Activated T-helper 9 cell treated with anti-CD3 and anti-CD28 coated beads, Interleukin-2, amount 50 U/mL, for 16 hours (primary cell): ENCODE measurements around the gene MAPRE2.

Source experiments
- DNase-seq: peaks from one replicate; pipeline ENCODE4 v3.0.0-alpha.2; 2020; ENCODE audit warnings: low read depth

Gene MAPRE2

GRCh38 chr18:35062408-35062807 is 21.2 kb downstream of the MAPRE2 start:
- no peak for DNase-seq

DNA sequence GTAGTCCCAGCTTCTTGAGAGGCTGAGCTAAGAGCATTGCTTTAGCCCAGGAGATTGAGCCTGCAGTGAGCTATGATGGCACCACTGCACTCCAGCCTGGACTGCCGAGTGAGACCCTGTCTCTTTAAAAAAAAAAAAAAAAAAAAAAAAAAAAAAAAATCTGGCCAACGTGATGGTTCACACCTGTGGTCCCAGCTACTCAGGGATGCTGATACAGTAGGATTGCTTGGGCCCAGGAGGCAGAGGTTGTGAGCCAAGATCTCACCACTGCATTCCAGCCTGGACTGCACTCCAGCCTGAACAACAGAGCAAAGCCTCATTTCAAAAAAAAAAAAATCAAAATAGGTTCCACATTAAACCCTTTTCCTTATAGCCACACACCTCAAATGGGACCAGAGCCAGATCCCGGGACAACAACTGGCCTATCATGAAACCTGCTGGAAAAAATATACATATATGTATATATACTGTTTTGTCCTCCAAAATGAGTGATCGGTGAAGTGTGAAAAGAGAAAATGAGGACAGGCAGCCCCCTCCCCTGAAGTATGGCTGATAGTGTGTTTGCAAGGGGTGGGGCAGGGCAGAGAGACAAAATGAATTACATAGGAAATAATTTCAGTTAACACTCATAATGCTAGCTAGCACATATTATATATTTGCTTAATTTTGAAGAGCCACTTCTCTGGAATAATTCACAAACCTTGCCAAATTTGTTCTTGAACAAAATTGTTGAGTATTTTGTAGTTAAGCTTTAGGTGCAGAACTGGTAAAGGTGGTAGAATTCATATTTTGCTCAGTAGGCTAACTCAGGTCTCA is 22.9 kb downstream of the MAPRE2 start:
- no peak for DNase-seq

- DNase-seq, result no peak
These were observed 26.2 kb downstream of the MAPRE2 start for GRCh38 chr18:35067454-35067853.

DNA sequence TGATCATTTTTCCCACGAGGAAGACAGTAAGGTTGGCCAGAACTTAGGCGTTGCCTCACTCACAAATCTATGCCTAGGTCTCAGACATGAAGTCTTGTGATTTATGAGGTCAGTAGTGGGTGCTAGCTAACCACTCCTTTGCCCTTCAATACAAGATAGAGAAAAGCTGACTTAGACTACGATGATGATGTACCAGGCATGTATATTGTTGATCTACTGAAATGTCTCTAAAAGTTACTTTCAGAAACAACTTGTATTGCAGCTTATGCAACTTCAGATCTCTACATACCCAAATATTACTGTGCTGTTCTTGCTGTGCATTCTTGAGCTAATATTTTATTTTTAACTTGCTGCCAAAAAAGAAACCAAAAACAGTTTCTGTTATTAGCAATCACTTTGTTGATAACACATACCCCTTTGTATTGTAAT is 30.6 kb downstream of the MAPRE2 start:
- no peak for DNase-seq

DNA sequence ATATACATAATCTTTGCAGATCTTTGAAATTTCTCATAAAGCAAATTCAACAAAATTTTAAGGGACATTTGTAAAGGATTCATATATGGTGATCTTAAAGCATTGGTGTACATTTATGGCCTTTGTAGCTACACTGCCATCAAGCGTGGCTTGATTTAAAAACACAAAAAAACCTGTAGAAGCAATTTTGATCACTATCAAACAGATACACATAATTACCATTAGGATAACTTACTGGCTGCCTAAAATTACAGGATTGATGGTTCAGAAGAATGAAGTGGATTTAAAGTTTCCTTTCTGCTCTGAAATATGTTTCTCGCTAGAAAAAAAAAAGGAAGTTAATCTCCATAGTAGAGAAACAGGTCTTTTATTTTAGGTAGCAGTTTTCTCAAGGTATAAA is 31.4 kb downstream of the MAPRE2 start:
- no peak for DNase-seq

DNA sequence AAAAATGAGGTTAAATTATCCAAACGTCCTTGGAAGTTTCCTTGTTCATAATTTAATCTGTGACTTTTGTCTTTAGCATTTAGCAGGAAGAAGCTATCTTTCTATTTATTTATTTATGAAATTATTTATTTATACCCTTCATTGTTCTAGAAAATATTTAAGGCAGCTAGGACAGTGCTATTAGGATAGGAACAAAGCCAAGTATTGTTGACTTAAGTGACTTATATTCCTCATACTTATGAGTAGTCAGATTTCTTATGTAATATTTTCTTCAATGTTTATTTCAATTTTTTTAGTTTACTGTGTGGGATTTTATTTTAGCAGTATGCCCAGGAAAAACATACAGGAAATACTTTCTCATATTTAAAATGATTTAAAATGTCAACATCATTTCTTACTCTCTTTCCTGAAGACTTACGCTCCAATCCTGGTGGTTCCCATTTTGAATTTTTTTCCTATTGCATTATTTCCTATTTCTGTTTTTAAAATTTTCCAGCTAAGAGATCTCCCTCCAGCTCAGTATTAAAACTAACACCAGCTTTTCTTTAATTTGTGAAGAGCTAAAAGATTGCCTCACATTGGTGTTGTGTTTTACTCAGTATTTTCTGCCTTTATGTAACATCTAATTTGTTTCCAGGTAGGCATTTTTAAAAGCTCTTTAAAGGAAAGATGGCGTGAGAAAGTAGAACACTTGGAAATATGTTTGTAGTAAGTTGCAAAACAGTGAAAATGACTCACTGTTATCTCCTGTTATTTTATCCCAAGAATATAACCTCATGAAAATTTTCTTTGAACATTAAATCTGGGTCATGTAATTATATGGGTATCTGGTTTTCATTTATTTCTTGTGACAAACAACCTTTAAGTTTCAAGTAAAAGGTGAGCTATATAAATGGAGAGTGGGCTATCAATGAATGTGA is 32.2 kb downstream of the MAPRE2 start:
- no peak for DNase-seq

GRCh38 chr18:35074581-35074980 is 33.4 kb downstream of the MAPRE2 start:
- DNase-seq, result no peak

DNA sequence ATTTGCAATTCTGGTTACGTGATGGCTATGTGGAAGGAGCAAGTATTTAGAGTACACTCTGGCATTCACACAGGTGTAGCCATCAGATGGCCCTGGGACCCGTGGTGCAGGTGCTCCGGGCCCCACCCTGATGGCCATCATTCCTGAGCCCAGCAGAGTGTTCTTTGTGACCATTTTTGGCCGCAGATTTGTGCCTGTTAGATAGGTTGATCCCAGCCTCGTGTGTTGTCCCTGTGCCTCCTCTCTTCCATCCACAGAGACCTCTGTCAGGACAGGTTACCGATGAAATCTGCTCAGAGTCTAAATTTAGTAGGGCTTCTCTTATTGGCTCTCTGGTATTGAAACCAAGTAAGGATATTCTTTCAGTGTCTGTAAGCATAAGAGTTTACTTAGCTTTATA is 33.9 kb downstream of the MAPRE2 start:
- DNase-seq, result no peak

GRCh38 chr18:35076135-35076924 is 35.1 kb downstream of the MAPRE2 start:
- no peak for DNase-seq

DNA sequence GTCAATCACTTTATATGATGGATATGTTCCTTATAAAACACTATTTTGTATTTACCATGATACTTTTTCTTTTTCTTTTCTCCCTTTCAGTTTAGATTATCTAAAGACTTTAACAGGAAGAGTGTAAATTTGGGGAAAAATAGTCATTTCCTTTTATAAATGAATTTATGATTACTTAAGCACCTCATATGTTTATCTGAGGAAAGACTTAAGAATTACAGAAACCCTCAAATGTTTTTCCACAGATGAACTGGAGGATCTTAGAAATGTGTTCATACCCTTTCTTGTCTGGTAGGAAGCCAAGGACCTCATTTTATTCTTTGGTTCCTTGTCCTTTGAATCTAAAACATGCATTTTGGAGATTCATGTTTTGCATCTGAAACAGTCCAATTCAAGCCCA is 36.7 kb downstream of the MAPRE2 start:
- DNase-seq, result no peak

- no peak for DNase-seq
These were observed 38.8 kb downstream of the MAPRE2 start for GRCh38 chr18:35080058-35080457.

GRCh38 chr18:35083174-35083712 is 42.0 kb downstream of the MAPRE2 start:
- DNase-seq, result no peak

GRCh38 chr18:35084494-35085449 is 43.6 kb downstream of the MAPRE2 start:
- no peak for DNase-seq

DNA sequence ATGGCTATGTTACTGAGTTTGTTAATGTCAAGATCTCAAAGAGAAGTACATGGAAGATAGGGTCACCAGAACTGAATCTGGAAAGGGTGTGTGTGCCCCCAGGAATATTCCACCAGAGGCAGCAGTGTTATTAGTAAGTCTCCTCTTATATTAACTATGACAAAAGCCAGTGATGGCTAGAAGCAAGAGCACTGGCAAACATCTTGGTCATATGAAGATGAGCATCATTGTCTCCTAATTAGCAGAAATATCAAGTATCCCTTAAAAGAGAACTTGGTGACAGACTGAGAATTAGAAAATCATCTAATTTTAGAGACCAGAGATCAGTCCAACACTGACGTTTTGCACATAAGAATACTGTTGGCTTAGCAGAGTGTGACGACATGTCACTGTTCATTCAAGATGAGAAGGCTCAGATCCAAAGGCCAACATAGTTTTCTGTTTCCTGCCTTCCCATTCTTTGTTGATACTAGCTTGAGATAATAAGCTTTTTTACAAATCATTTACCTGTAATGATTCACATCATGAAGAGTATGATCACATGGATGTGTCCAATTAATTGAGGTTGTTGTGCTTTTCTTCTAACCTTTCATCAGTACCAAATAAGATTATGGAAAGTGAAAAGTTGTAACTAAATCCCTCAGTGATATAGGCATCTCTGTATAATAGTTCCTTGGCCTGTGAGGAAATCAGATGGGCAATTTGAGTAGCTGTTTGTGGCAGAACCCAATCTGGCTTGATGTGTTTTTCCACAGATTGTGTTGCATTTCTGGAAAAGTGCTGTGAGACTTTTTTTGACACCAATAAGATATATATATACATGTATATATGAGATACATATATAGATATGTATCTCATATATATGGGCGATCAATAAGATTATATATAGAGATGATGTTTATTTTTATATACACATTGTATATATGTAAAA is 44.5 kb downstream of the MAPRE2 start:
- DNase-seq, result no peak

DNA sequence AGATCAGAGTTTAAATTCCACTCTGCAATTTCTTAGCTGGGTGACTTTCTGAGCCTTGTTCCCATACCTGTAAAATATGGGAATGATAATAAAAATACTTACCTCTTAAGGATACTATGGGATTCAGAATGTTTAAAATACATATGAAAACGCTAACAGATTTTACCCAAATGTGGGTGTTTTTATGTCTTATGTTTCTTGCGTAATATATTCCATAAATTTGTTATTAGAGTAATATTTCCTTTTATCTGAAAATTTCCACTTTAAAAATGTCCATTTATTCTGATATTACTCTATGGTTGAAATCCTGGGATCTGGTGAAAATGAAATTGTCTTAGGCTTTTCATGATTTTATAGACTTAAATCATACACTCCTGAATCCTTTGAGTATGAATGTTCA is 45.5 kb downstream of the MAPRE2 start:
- no peak for DNase-seq

- DNase-seq, result no peak
These were observed 46.5 kb downstream of the MAPRE2 start for GRCh38 chr18:35087726-35088125.

DNA sequence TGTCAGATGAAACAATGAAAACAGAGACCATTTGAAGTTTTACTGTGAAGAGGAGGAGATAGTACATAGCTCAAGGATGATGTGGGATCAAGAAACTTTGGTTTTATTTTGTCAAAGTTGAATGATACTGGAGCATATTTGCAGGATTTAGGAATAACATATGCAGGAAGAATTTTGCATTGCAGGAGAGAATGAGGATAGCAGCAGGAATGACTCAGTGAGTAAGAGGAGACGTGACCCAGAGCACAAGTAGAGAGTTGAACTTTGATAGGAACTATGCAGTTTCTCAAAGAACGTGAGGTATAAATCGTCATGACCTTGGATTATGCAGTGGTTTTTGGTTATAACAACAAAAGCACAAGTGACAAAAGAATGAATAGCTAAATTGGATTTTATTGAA is 47.7 kb downstream of the MAPRE2 start:
- no peak for DNase-seq

GRCh38 chr18:35089382-35089781 is 48.2 kb downstream of the MAPRE2 start:
- DNase-seq, result no peak

DNA sequence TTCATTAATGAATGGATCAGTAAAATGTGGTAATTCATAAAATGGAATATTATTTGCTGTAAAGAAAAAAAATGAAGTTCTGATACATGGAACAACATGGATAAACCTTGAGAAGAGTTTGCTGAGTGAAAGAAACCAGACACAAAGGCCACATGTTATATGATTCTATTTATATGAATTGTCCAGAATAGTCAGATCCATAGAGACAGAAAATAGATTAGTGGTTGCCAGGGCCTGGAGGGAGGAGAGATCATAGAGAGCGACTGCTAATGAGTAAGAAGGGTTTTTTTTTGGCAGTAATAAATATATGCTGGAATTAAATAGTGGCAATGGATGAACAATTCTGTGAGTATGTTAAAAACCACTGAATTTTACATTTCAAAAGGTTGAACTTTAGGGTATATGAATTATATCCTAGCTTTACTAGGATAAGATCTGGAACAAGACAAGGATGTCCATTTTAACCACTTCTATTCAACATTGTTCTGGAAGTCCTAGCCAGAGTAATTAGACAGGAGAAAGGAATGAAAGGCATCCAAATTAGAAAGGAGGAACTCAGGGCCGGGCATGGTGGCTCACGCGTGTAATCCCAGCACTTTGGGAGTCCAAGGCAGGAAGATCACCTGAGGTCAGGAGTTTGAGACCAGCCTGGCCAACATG is 48.8 kb downstream of the MAPRE2 start:
- no peak for DNase-seq
